Colonic mucosa (tissue), 4 donors: ENCODE results near the gene RAD51B. TPM values are rescaled to one million over a fixed set of nuclear protein-coding genes. Genes with fewer than 3 reads are reported as not detected.

Source experiments
- DNase-seq: peaks from one replicate; pipeline ENCODE4 v3.0.0-alpha.2; 2020
- H3K27ac ChIP-seq: fragments of 200-600 bp; one replicate; pipeline ENCODE4 v1.8.0; 2021
- H3K27me3 ChIP-seq: fragments of 200-600 bp; one replicate; pipeline ENCODE4 v1.8.0; 2021
- H3K36me3 ChIP-seq: fragments of 200-600 bp; one replicate; pipeline ENCODE4 v1.8.0; 2021
- H3K4me1 ChIP-seq: fragments of 200-600 bp; one replicate; pipeline ENCODE4 v1.8.0; 2021; ENCODE audit warnings: mild to moderate bottlenecking
- H3K4me3 ChIP-seq: fragments of 200-600 bp; one replicate; pipeline ENCODE4 v1.8.0; 2021
- H3K9ac ChIP-seq, 2 donors: one replicate each; pipeline ENCODE4 v1.7.0; 2013; ENCODE audit warnings: control low read depth in 2 of 2, low read depth in 2 of 2, low read length in 2 of 2
- H3K9me3 ChIP-seq: fragments of 200-600 bp; one replicate; pipeline ENCODE4 v1.8.0; 2021
- CTCF ChIP-seq: fragments of 200-600 bp; IDR thresholded peaks from one replicate; pipeline ENCODE4 v1.8.0; 2022; ENCODE audit warnings: antibody characterized with exemption, mild to moderate bottlenecking
- intact Hi-C: fragments of 100-400 bp; cut with DNase I; formaldehyde crosslinking; loops from one replicate; pipeline ENCODE4 v1.14.1; 2022
- total RNA-seq, 2 donors: library from RNA; stranded (reverse); fragmentation: NEBNext Ultra II Directional in 1 of 2; extraction: Animal tissue kit (Norgen Biotek cat#: 25700) in 1 of 2; gene quantifications; one replicate each; pipeline ENCODE4 v1.2.1, GENCODE V29; 2021
- donor health status: healthy.
- donor health status: DM: no; HTN: no; CAD: no.
- donor health status: DM: no; HTN: no; CAD: no.

RAD51B gene
- total RNA-seq, 2 donors from 2014 or later, result 12.7 to 22.0 TPM

GRCh38 chr14:68740788-68741476 lies 921.4 kb downstream of the RAD51B start:
- no peak for DNase-seq
- Histone ChIP-seq H3K4me3 (no peak overlapping the region), H3K9ac (no peak overlapping the region), H3K27ac (no peak overlapping the region), H3K4me1 (no peaks in the 10 kb centered on the region), H3K36me3 (no peaks in the 10 kb centered on the region), H3K9me3 (no peaks in the 10 kb centered on the region), H3K27me3 (no peaks in the 10 kb centered on the region)
- intact Hi-C loops, result no loop called here
- no peak for TF ChIP-seq CTCF

GRCh38 chr14:68741477-68741791 lies 921.9 kb downstream of the RAD51B start:
- Histone ChIP-seq H3K27me3 (no peaks in the 10 kb centered on the region), H3K36me3 (no peaks in the 10 kb centered on the region), H3K9ac (no peak overlapping the region), H3K27ac (no peak overlapping the region), H3K9me3 (no peaks in the 10 kb centered on the region), H3K4me3 (no peak overlapping the region), H3K4me1 (no peaks in the 10 kb centered on the region)
- intact Hi-C loops, result no loop called here
- DNase-seq, result no peak
- no peak for TF ChIP-seq CTCF

- TF ChIP-seq CTCF, result no peak
- intact Hi-C loops, result no loop called here
- no peaks in the 10 kb centered on the region for H3K4me1 ChIP-seq
- no peak overlapping the region for H3K27ac ChIP-seq
- no peak overlapping the region for H3K9ac ChIP-seq
- H3K27me3 ChIP-seq, result no peaks in the 10 kb centered on the region
- H3K9me3 ChIP-seq, result no peaks in the 10 kb centered on the region
- no peak overlapping the region for H3K4me3 ChIP-seq
- H3K36me3 ChIP-seq, result no peaks in the 10 kb centered on the region
- no peak for DNase-seq
Measured at GRCh38 chr14:68741839-68742470, 922.4 kb downstream of the RAD51B start.

GRCh38 chr14:68744613-68745012 lies 925.0 kb downstream of the RAD51B start:
- no peak for DNase-seq
- Histone ChIP-seq H3K36me3 (no peaks in the 10 kb centered on the region), H3K4me3 (no peak overlapping the region), H3K9ac (no peak overlapping the region), H3K27me3 (no peaks in the 10 kb centered on the region), H3K4me1 (no peaks in the 10 kb centered on the region), H3K27ac (no peak overlapping the region), H3K9me3 (no peaks in the 10 kb centered on the region)
- intact Hi-C loops, result no loop called here
- TF ChIP-seq CTCF, result no peak

GRCh38 chr14:68747393-68747792 lies 927.8 kb downstream of the RAD51B start:
- Histone ChIP-seq H3K27me3 (no peaks in the 10 kb centered on the region), H3K36me3 (no peaks in the 10 kb centered on the region), H3K9me3 (no peaks in the 10 kb centered on the region), H3K9ac (no peak overlapping the region), H3K27ac (no peak overlapping the region), H3K4me3 (no peak overlapping the region), H3K4me1 (no peaks in the 10 kb centered on the region)
- DNase-seq, result no peak
- intact Hi-C loops, result no loop called here
- TF ChIP-seq CTCF, result no peak
